ENCODE measurements around the gene EFCAB11.

The EFCAB11 gene

DNA sequence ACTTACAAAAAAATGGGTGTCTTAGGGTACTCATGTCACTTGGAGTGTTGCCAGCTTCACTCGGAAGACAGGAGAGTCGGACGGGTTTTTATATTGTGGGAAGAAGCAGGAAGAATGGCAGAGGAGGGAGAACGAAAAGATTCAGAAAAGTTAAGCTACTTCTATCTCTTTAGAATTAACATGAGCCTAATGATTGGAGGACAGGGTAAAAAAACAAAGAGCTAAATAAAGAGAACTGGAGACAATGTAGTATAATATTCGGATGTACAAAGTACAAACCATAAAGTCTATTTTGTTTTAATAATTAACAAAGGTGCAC is 43.9 kb downstream of the EFCAB11 start:
- TF ChIP-seq POLR2AphosphoS5 (IDR thresholded peaks at IDR 0.05; ENCODE audit: low read depth), result no peak
- TF ChIP-seq, protein P1, sequence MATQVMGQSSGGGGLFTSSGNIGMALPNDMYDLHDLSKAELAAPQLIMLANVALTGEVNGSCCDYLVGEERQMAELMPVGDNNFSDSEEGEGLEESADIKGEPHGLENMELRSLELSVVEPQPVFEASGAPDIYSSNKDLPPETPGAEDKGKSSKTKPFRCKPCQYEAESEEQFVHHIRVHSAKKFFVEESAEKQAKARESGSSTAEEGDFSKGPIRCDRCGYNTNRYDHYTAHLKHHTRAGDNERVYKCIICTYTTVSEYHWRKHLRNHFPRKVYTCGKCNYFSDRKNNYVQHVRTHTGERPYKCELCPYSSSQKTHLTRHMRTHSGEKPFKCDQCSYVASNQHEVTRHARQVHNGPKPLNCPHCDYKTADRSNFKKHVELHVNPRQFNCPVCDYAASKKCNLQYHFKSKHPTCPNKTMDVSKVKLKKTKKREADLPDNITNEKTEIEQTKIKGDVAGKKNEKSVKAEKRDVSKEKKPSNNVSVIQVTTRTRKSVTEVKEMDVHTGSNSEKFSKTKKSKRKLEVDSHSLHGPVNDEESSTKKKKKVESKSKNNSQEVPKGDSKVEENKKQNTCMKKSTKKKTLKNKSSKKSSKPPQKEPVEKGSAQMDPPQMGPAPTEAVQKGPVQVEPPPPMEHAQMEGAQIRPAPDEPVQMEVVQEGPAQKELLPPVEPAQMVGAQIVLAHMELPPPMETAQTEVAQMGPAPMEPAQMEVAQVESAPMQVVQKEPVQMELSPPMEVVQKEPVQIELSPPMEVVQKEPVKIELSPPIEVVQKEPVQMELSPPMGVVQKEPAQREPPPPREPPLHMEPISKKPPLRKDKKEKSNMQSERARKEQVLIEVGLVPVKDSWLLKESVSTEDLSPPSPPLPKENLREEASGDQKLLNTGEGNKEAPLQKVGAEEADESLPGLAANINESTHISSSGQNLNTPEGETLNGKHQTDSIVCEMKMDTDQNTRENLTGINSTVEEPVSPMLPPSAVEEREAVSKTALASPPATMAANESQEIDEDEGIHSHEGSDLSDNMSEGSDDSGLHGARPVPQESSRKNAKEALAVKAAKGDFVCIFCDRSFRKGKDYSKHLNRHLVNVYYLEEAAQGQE (IDR thresholded peaks at IDR 0.05; ENCODE audit: insufficient replicate concordance, low read depth), result no peak
- no peak overlapping the region for H3K27ac ChIP-seq (replicated peaks)
- no peak overlapping the region for H3K4me3 ChIP-seq (replicated peaks; ENCODE audit: insufficient read depth, low read length)
- no peak for DNase-seq (ENCODE audit: low read depth in 1 of 2, low spot score in 1 of 2)
- H3K27me3 ChIP-seq (ENCODE audit: insufficient read depth, poor library complexity, severe bottlenecking), result no peaks in the 10 kb centered on the region

DNA sequence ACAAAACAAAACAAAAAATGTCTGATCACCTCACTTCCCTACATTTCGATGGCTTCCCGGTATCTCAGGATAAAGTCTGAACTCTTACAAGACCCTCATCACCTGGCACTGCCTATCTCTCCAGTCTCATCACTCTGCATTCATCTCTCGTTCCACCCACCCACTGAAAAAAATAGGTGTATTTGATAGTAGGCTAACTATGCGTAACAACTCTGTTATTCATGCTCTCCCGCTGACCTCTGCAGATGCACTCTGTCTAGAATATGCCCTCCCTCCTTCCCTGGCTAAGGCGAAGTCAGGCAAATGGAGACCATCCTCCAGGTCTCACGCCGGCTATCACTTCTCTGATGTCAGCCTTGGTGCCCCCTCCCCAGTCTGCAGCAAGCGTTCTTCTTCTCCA is 44.9 kb downstream of the EFCAB11 start:
- Histone ChIP-seq H3K27me3 (ENCODE audit: insufficient read depth, poor library complexity, severe bottlenecking) (no peaks in the 10 kb centered on the region), H3K27ac (replicated peaks) (no peak overlapping the region), H3K4me3 (replicated peaks; ENCODE audit: insufficient read depth, low read length) (no peak overlapping the region)
- TF ChIP-seq GABPA (IDR thresholded peaks at IDR 0.05; ENCODE audit: low read depth) (no peak), SPI1 (IDR thresholded peaks at IDR 0.05; ENCODE audit: borderline replicate concordance, low read depth) (no peak), POLR2AphosphoS5 (IDR thresholded peaks at IDR 0.05; ENCODE audit: low read depth) (no peak)
- TF ChIP-seq, protein P1 (IDR thresholded peaks at IDR 0.05; ENCODE audit: insufficient replicate concordance, low read depth), result no peak
- TF ChIP-seq, protein P2, sequence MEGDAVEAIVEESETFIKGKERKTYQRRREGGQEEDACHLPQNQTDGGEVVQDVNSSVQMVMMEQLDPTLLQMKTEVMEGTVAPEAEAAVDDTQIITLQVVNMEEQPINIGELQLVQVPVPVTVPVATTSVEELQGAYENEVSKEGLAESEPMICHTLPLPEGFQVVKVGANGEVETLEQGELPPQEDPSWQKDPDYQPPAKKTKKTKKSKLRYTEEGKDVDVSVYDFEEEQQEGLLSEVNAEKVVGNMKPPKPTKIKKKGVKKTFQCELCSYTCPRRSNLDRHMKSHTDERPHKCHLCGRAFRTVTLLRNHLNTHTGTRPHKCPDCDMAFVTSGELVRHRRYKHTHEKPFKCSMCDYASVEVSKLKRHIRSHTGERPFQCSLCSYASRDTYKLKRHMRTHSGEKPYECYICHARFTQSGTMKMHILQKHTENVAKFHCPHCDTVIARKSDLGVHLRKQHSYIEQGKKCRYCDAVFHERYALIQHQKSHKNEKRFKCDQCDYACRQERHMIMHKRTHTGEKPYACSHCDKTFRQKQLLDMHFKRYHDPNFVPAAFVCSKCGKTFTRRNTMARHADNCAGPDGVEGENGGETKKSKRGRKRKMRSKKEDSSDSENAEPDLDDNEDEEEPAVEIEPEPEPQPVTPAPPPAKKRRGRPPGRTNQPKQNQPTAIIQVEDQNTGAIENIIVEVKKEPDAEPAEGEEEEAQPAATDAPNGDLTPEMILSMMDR (IDR thresholded peaks at IDR 0.05; ENCODE audit: insufficient read depth, low read length), result no peak
- no peak for DNase-seq (ENCODE audit: low read depth in 1 of 2, low spot score in 1 of 2)

DNA sequence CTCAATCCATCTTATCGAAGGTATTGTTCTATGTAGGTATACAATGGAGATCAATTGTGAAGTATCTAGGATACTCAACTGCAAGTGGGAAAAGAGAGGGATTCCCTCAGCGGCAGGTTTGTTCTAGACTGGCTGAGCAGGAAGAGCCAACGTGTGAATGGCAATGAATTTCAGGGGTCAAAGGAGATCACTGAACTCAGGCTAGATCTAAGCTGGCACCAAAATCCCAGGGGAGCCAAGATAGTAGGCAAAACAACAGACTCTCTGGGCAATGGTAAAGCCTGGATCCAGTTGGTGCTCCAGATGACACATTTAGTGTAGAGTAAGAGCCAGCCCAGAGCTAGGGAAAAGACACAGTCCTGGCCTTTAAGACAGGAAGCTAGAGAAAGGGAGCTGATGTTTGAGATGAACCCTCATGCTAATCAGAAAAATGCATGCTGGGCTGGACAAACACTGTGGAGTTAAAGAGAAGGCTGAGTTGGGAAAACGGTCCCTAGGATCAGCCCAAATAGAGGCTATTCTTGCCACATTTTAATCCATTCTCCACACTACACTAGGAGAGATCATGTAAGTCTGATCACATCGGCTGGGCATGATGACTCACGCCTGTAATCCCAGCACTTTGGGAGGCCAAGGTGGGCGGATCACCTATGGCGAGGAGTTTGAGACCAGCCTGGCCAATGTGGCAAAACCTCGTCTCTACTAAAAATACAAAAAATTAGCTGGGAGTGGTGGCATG is 45.6 kb downstream of the EFCAB11 start:
- no peak for TF ChIP-seq POLR2AphosphoS5 (IDR thresholded peaks at IDR 0.05; ENCODE audit: low read depth)
- no peak for TF ChIP-seq SPI1 (IDR thresholded peaks at IDR 0.05; ENCODE audit: borderline replicate concordance, low read depth)
- Histone ChIP-seq H3K27me3 (ENCODE audit: insufficient read depth, poor library complexity, severe bottlenecking) (no peaks in the 10 kb centered on the region), H3K27ac (replicated peaks) (no peak overlapping the region), H3K4me3 (replicated peaks; ENCODE audit: insufficient read depth, low read length) (no peak overlapping the region)
- no peak for DNase-seq (ENCODE audit: low read depth in 1 of 2, low spot score in 1 of 2)

DNA sequence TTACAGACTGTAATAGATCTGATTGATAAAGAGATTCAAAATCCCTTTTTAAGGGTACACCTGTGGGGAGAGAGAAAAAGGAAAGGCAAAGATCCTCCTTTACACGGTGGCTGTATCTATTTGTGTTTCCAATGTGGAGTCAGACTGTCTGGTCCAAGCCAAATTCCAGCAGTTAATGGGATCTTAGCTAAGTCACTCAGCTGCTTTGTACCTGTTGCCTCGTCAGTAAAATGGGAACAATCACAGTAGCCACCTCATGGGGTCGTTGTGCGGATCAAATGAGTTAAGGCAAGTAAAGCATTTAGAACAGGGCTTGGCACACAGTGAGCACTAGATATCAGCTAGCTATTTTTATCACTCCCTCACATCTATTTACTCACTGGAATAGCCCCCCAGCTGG is 46.9 kb downstream of the EFCAB11 start:
- H3K27ac ChIP-seq (replicated peaks), result no peak overlapping the region
- no peak for TF ChIP-seq GABPA (IDR thresholded peaks at IDR 0.05; ENCODE audit: low read depth)
- TF ChIP-seq, protein P1 (IDR thresholded peaks at IDR 0.05; ENCODE audit: insufficient replicate concordance, low read depth), result no peak
- TF ChIP-seq, protein P2 (IDR thresholded peaks at IDR 0.05; ENCODE audit: insufficient read depth, low read length), result no peak
- no peak for TF ChIP-seq POLR2AphosphoS5 (IDR thresholded peaks at IDR 0.05; ENCODE audit: low read depth)
- no peak for TF ChIP-seq SPI1 (IDR thresholded peaks at IDR 0.05; ENCODE audit: borderline replicate concordance, low read depth)
- DNase-seq (ENCODE audit: low read depth in 1 of 2, low spot score in 1 of 2), result no peak
- H3K27me3 ChIP-seq (ENCODE audit: insufficient read depth, poor library complexity, severe bottlenecking), result no peaks in the 10 kb centered on the region
- no peak overlapping the region for H3K4me3 ChIP-seq (replicated peaks; ENCODE audit: insufficient read depth, low read length)
